Measurements from ENCODE around the gene SYT5. TPM values are rescaled to one million over a fixed set of nuclear protein-coding genes. Genes with fewer than 3 reads are reported as not detected.
A peak's percentile ranks its signal among the peaks of the same experiment; 100 is the strongest.

SYT5 gene
- total and polyA plus RNA-seq, 2 of the 13 experiments (the other 11 are each of a cell fraction or from before 2014, with no cell fraction given): not detected

GRCh38 chr19:55136399-55137102 lies 43.5 kb downstream of the SYT5 start (continued):
- no peak for TF ChIP-seq ZNF891 (CRISPR knock-in tag; IDR thresholded peaks at IDR 0.05)
- no peak for TF ChIP-seq ZKSCAN1 (IDR thresholded peaks at IDR 0.05; ENCODE audit: low read length)
- TF ChIP-seq ZNF138 (CRISPR knock-in tag; IDR thresholded peaks at IDR 0.05; ENCODE audit: low read depth): no peak
- no peak for TF ChIP-seq NCOA5 (CRISPR knock-in tag; IDR thresholded peaks at IDR 0.05)
- no peak for TF ChIP-seq SP4 (CRISPR knock-in tag; IDR thresholded peaks at IDR 0.05)

GRCh38 chr19:55134736-55135135 lies 45.4 kb downstream of the SYT5 start:
- Histone ChIP-seq H3K4me1 (ENCODE audit: insufficient read depth, low read length) (no peaks in the 10 kb centered on the region), H2AFZ (ENCODE audit: low read length) (no peak overlapping the region), H3K79me2 (ENCODE audit: insufficient read depth, low read length) (no peaks in the 10 kb centered on the region), H3K27ac (ENCODE audit: extremely low read length, insufficient read depth, low read length) (no peak overlapping the region), H3K36me3 (replicated peaks in 1 of 2; ENCODE audit: control insufficient read depth in 1 of 2, insufficient read depth in 2 of 2, low read length in 2 of 2) (no peaks in the 10 kb centered on the region), H3K4me3 (replicated peaks in 1 of 3; ENCODE audit: insufficient read depth in 1 of 3, low read depth in 2 of 3, low read length in 3 of 3) (no peak overlapping the region), H3K9me3 (ENCODE audit: low read length) (no peaks in the 10 kb centered on the region), H4K20me1 (ENCODE audit: insufficient read depth, low read length) (no peaks in the 10 kb centered on the region), H3K4me2 (ENCODE audit: low read depth, low read length) (no peak overlapping the region), H3K9ac (ENCODE audit: insufficient read depth, low read depth, low read length) (no peak overlapping the region), H3K27me3 (ENCODE audit: control insufficient read depth in 1 of 2, insufficient read depth in 2 of 2, low read length in 2 of 2) (peaks cover 0 to 17% of the 10 kb centered on the region in 2 experiments; a peak in 1 of 5 replicates)
- no peak for TF ChIP-seq ZNF570 (CRISPR knock-in tag; IDR thresholded peaks at IDR 0.05; ENCODE audit: borderline replicate concordance)
- TF ChIP-seq PCBP1 (IDR thresholded peaks at IDR 0.05; ENCODE audit: borderline replicate concordance, low read depth, low read length): peak; percentile 72; the same call in 1 of the 2 replicates
- TF ChIP-seq HNRNPK (IDR thresholded peaks at IDR 0.05; ENCODE audit: low read depth, low read length, poor library complexity, severe bottlenecking): peak; percentile 97
- no peak for TF ChIP-seq ZNF512B (CRISPR knock-in tag; IDR thresholded peaks at IDR 0.05; ENCODE audit: borderline replicate concordance)
- TF ChIP-seq HNRNPL (IDR thresholded peaks at IDR 0.05; ENCODE audit: low read depth, low read length): no peak
- WGBS (ENCODE audit: low lambda C conversion rate): 16% methylated on average over 3 of the region's 3 CpGs
- DNase-seq (ENCODE audit: low spot score): no peak
- in situ Hi-C loops (cut with HindIII; ENCODE audit: extremely low pct_ligation_motif_present, low pct_unique_long_range_greater_than_20kb): no loop called here
- intact Hi-C loops (cut with micrococcal nuclease; ENCODE audit: unreplicated experiment): loop anchor here (5.0 kb wide), 1 partner anchor 252 kb away; no protein-coding TSS in a partner anchor
- FAIRE-seq: no peak
- CTCF ChIA-PET (ENCODE audit: low intra/inter-chr PET ratio, low total read pairs): no interaction called here
- POLR2A ChIA-PET: no interaction called here
- no peak for ATAC-seq
- BruUV-seq (replicated peaks): no TSS peak
